ENCODE measurements around the gene IFITM2. TPM values are rescaled to one million over a fixed set of nuclear protein-coding genes. Genes with fewer than 3 reads are reported as not detected.
"Not testable (repeated sequence)": the region's sequence is repeated elsewhere in the genome, so short reads cannot be mapped to it uniquely, and the experiment has no call there.

IFITM2 gene
- total and polyA plus RNA-seq, 4 donors, result 424 to 1,109 (median 768) TPM

DNA sequence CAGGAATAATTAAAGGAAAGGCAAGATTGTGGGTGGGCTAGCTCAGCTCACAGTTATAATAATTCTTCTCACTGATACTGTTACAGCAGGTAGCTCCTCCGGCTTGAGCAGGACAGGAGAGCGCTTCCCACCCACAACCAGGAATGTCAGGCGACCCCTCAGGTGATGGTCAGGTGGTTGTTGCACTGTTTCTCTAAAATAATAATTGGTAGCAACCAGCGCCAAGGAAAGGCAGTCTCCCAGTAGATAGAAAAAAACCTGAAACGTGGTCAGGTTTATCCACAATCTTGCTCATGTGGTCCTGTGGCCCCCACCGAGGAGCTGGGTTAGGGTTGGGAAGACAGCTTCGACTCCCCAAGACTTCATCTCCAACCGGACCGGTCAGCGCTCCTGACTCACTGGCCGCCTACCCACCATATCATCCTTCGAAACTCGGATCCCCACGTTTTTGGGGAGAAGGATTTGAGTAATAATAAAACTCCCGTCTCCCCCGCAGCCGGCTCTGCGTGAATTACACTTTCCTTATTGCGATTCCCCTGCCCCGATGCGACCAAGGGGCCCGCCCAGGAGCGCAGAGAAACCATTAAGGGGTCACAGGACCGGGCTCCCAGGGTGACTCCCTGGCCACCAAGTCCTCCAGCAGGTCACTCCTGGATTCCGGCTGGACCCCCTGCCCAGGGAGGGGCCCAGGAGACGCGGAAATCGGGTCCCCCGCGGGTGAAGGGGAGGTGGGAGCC, 10.2 kb downstream of the IFITM2 start:
- peak in 1 of 2 donors; percentile 53 for DNase-seq
- ATAC-seq (ENCODE audit: low FRiP score); intact Hi-C loops (cut with DNase I): not testable (repeated sequence)

GRCh38 chr11:318405-319120, 10.9 kb downstream of the IFITM2 start:
- DNase-seq (peak in 1 of 2 donors; percentile 74), ATAC-seq (ENCODE audit: low FRiP score) (peak; percentile 87)
- H3K27me3 ChIP-seq (ENCODE audit: control insufficient read depth in 1 of 2, insufficient read depth in 2 of 2, low read length in 1 of 2); H3K9me3 ChIP-seq (ENCODE audit: control insufficient read depth, low read length); intact Hi-C loops (cut with DNase I); H3K36me3 ChIP-seq (ENCODE audit: control insufficient read depth in 1 of 2, insufficient read depth in 2 of 2, low read length in 1 of 2); H3K4me1 ChIP-seq (ENCODE audit: control insufficient read depth in 1 of 2, insufficient read depth in 2 of 2, low read length in 2 of 2): not testable (repeated sequence)
- Histone ChIP-seq H3K27ac (ENCODE audit: low read depth in 1 of 2, low read length in 2 of 2) (peak overlapping the region in 1 of 2 donors; percentile 73), H3K4me3 (ENCODE audit: low read length in 2 of 2) (peak overlapping the region in 1 of 2 donors; percentile 41)
- 0 to 2% methylated on average over 12 to 16 of the region's 79 CpGs for WGBS, 2 donors

More for the DNA sequence above, 10.2 kb downstream of the IFITM2 start:
- not testable (repeated sequence) for H3K27me3 ChIP-seq (ENCODE audit: control insufficient read depth in 1 of 2, insufficient read depth in 2 of 2, low read length in 1 of 2); H3K36me3 ChIP-seq (ENCODE audit: control insufficient read depth in 1 of 2, insufficient read depth in 2 of 2, low read length in 1 of 2); H3K27ac ChIP-seq (ENCODE audit: low read depth in 1 of 2, low read length in 2 of 2); H3K9me3 ChIP-seq (ENCODE audit: control insufficient read depth, low read length); H3K4me1 ChIP-seq (ENCODE audit: control insufficient read depth in 1 of 2, insufficient read depth in 2 of 2, low read length in 2 of 2); H3K4me3 ChIP-seq (ENCODE audit: low read length in 2 of 2)
- 34 to 38% methylated on average over 13 to 15 of the region's 30 CpGs for WGBS, 2 donors

- H3K9me3 ChIP-seq (ENCODE audit: control insufficient read depth, low read length); intact Hi-C loops (cut with DNase I); DNase-seq; H3K36me3 ChIP-seq (ENCODE audit: control insufficient read depth in 1 of 2, insufficient read depth in 2 of 2, low read length in 1 of 2); H3K4me1 ChIP-seq (ENCODE audit: control insufficient read depth in 1 of 2, insufficient read depth in 2 of 2, low read length in 2 of 2); H3K27me3 ChIP-seq (ENCODE audit: control insufficient read depth in 1 of 2, insufficient read depth in 2 of 2, low read length in 1 of 2): not testable (repeated sequence)
- 1 to 2% methylated on average over 17 to 20 of the region's 29 CpGs for WGBS, 2 donors
- peak overlapping the region in 1 of 2 donors; percentile 87 for H3K4me3 ChIP-seq (ENCODE audit: low read length in 2 of 2)
- ATAC-seq (ENCODE audit: low FRiP score), result peak; percentile 54
- peak overlapping the region; percentile 58 to 73 for H3K27ac ChIP-seq (ENCODE audit: low read depth in 1 of 2, low read length in 2 of 2)
Observed at GRCh38 chr11:319121-319887, 11.7 kb downstream of the IFITM2 start.

- intact Hi-C loops (cut with DNase I), result loop anchor here in 1 of 2 donors (5.0 kb wide), 1 partner anchor 37 kb away; no protein-coding TSS in a partner anchor
- not testable (repeated sequence) for H3K27me3 ChIP-seq (ENCODE audit: control insufficient read depth in 1 of 2, insufficient read depth in 2 of 2, low read length in 1 of 2); H3K36me3 ChIP-seq (ENCODE audit: control insufficient read depth in 1 of 2, insufficient read depth in 2 of 2, low read length in 1 of 2); H3K4me1 ChIP-seq (ENCODE audit: control insufficient read depth in 1 of 2, insufficient read depth in 2 of 2, low read length in 2 of 2); H3K9me3 ChIP-seq (ENCODE audit: control insufficient read depth, low read length); DNase-seq
- ATAC-seq (ENCODE audit: low FRiP score), result peak; percentile 0
- WGBS, 2 donors, result 0 to 2% methylated on average over 6 to 10 of the region's 10 CpGs
- Histone ChIP-seq H3K27ac (ENCODE audit: low read depth in 1 of 2, low read length in 2 of 2) (peak overlapping the region; percentile 58 to 97), H3K4me3 (ENCODE audit: low read length in 2 of 2) (peak overlapping the region in 1 of 2 donors; percentile 87)
Observed at GRCh38 chr11:319888-320273, 12.3 kb downstream of the IFITM2 start.

- intact Hi-C loops (cut with DNase I), result loop anchor here in 1 of 2 donors (5.0 kb wide), 1 partner anchor 33 kb away; no protein-coding TSS in a partner anchor
- H3K4me1 ChIP-seq (ENCODE audit: control insufficient read depth in 1 of 2, insufficient read depth in 2 of 2, low read length in 2 of 2), result no peaks in the 10 kb centered on the region
Observed at GRCh38 chr11:324156-324555, 16.5 kb downstream of the IFITM2 start.

GRCh38 chr11:324593-325517, 17.2 kb downstream of the IFITM2 start:
- not testable (repeated sequence) for H3K9me3 ChIP-seq (ENCODE audit: control insufficient read depth, low read length); H3K4me3 ChIP-seq (ENCODE audit: low read length in 2 of 2); H3K4me1 ChIP-seq (ENCODE audit: control insufficient read depth in 1 of 2, insufficient read depth in 2 of 2, low read length in 2 of 2); H3K36me3 ChIP-seq (ENCODE audit: control insufficient read depth in 1 of 2, insufficient read depth in 2 of 2, low read length in 1 of 2); H3K27me3 ChIP-seq (ENCODE audit: control insufficient read depth in 1 of 2, insufficient read depth in 2 of 2, low read length in 1 of 2); ATAC-seq (ENCODE audit: low FRiP score); H3K27ac ChIP-seq (ENCODE audit: low read depth in 1 of 2, low read length in 2 of 2)
- intact Hi-C loops (cut with DNase I), result loop anchor here in 1 of 2 donors (5.0 kb wide), 1 partner anchor 32 kb away; no protein-coding TSS in a partner anchor
- WGBS, 2 donors, result 49 to 51% methylated on average over 25 to 30 of the region's 34 CpGs
- DNase-seq, result peak in 1 of 2 donors; percentile 77

More at GRCh38 chr11:324156-324555, 16.5 kb downstream of the IFITM2 start:
- DNase-seq (peak in 1 of 2 donors; percentile 41), ATAC-seq (ENCODE audit: low FRiP score) (no peak)
- no peaks in the 10 kb centered on the region for H3K27me3 ChIP-seq (ENCODE audit: control insufficient read depth in 1 of 2, insufficient read depth in 2 of 2, low read length in 1 of 2)
- no peaks in the 10 kb centered on the region for H3K36me3 ChIP-seq (ENCODE audit: control insufficient read depth in 1 of 2, insufficient read depth in 2 of 2, low read length in 1 of 2)
- no peak overlapping the region for H3K4me3 ChIP-seq (ENCODE audit: low read length in 2 of 2)
- no peak overlapping the region for H3K27ac ChIP-seq (ENCODE audit: low read depth in 1 of 2, low read length in 2 of 2)
- 84 to 85% methylated on average over 11 of the region's 11 CpGs for WGBS, 2 donors
- no peaks in the 10 kb centered on the region for H3K9me3 ChIP-seq (ENCODE audit: control insufficient read depth, low read length)

DNA sequence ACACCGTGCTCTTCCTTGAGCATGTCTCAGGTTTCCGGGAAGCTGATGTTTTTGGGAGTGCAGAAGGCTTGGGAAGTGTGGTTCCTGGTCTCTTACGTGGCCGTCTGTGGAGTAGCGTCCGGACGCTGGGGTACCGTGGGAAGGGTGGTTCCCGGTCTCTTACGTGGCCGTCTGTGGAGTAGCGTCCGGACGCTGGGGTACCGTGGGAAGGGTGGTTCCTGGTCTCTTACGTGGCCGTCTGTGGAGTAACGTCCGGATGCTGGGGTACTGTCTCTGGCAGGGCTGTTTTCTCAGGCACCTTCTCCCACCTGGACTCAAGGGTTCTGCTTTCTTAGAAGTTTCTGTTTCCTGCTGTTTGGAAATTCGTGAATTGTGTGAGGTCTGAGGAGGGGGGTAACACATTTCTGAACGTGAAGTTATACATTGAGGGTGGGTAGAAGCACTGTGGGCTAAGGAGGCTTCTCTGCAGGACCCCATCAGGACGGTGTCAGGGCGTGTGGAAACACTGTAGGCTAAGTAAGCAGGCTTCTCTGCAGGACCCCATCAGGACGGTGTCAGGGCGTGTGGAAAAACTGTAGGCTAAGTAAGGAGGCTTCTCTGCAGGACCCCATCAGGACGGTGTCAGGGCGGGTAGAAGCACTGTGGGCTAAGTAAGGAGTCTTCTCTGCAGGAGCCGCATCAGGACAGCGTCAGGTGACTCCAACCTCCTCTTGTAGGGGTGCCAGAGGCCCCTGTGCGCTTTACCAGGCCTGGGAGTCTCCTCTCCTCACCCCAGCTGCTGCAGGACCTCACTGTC, 18.4 kb downstream of the IFITM2 start:
- Histone ChIP-seq H3K4me3 (ENCODE audit: low read length in 2 of 2) (no peak overlapping the region), H3K27ac (ENCODE audit: low read depth in 1 of 2, low read length in 2 of 2) (no peak overlapping the region), H3K4me1 (ENCODE audit: control insufficient read depth in 1 of 2, insufficient read depth in 2 of 2, low read length in 2 of 2) (no peaks in the 10 kb centered on the region), H3K9me3 (ENCODE audit: control insufficient read depth, low read length) (no peaks in the 10 kb centered on the region), H3K27me3 (ENCODE audit: control insufficient read depth in 1 of 2, insufficient read depth in 2 of 2, low read length in 1 of 2) (no peaks in the 10 kb centered on the region), H3K36me3 (ENCODE audit: control insufficient read depth in 1 of 2, insufficient read depth in 2 of 2, low read length in 1 of 2) (no peaks in the 10 kb centered on the region)
- ATAC-seq (ENCODE audit: low FRiP score) (peak; percentile 7), DNase-seq (peak in 1 of 2 donors; percentile 70)
- 89 to 93% methylated on average over 30 of the region's 30 CpGs for WGBS, 2 donors
- intact Hi-C loops (cut with DNase I), result no loop called here
